ENCODE measurements around the gene ACSL3. TPM values are rescaled to one million over a fixed set of nuclear protein-coding genes. Genes with fewer than 3 reads are reported as not detected.

Gene ACSL3
- total RNA-seq, 1 experiment from 2014 or later = 100 TPM

DNA sequence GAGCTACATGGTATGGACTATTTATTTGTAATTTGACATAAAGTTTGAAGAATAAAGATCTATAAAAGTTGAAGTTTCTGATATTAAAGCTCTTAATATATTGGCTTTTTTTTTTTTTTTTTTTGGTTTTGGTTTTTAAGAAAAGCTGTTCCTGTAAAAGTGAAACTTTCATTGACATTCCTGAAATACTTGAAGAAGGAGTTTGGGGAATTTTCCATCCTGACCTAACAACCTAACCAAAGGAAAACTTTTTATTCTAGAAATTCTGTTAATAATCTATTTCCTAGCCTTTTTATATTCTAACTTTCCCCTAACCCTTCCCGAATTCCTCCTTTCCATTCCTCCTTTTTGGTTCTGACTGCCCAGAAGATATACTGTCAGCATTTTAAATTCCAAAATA, 83.7 kb downstream of the ACSL3 start (continued):
- no peak for TF ChIP-seq RORB (CRISPR knock-in tag; IDR thresholded peaks at IDR 0.05)

- Mint-ChIP-seq H3K27me3 (ENCODE audit: low read depth) (no peaks in the 10 kb centered on the region), H3K4me3 (no peak overlapping the region), H3K27ac (peak overlapping the region; percentile 83; the same call in 1 of the 2 replicates), H3K36me3 (no peaks in the 10 kb centered on the region; the same call in 1 of the 2 replicates), H3K4me1 (peaks cover 23% of the 10 kb centered on the region), H3K9me3 (peaks cover 4% of the 10 kb centered on the region; the same call in 1 of the 2 replicates)
- ChIA-PET POLR2A (no interaction called here), CTCF (interaction anchor here (0.9 to 1.5 kb wide), 2 partner anchors 14 to 239 kb away, joined by 3 to 5 read pairs; no protein-coding TSS in a partner anchor)
- TF ChIP-seq JUN (CRISPR knock-in tag; IDR thresholded peaks at IDR 0.05) (no peak), IRF1 (CRISPR knock-in tag; IDR thresholded peaks at IDR 0.05) (no peak), ERG (CRISPR knock-in tag; IDR thresholded peaks at IDR 0.05) (no peak), KAT7 (CRISPR knock-in tag; IDR thresholded peaks at IDR 0.05; ENCODE audit: borderline replicate concordance) (no peak), CBFB (CRISPR knock-in tag; IDR thresholded peaks at IDR 0.05; ENCODE audit: low read depth) (no peak), JAZF1 (CRISPR knock-in tag; IDR thresholded peaks at IDR 0.05) (no peak), CDX4 (CRISPR knock-in tag; IDR thresholded peaks at IDR 0.05; ENCODE audit: borderline replicate concordance) (no peak), HMGA2 (CRISPR knock-in tag; IDR thresholded peaks at IDR 0.05) (no peak), NR3C1 (CRISPR knock-in tag; conservative IDR thresholded peaks at IDR 0.05; ENCODE audit: low read depth) (no peak), TEAD4 (CRISPR knock-in tag; IDR thresholded peaks at IDR 0.05) (no peak), RELA (CRISPR knock-in tag; IDR thresholded peaks at IDR 0.05; ENCODE audit: borderline replicate concordance) (no peak)
- TF ChIP-seq, protein P1, sequence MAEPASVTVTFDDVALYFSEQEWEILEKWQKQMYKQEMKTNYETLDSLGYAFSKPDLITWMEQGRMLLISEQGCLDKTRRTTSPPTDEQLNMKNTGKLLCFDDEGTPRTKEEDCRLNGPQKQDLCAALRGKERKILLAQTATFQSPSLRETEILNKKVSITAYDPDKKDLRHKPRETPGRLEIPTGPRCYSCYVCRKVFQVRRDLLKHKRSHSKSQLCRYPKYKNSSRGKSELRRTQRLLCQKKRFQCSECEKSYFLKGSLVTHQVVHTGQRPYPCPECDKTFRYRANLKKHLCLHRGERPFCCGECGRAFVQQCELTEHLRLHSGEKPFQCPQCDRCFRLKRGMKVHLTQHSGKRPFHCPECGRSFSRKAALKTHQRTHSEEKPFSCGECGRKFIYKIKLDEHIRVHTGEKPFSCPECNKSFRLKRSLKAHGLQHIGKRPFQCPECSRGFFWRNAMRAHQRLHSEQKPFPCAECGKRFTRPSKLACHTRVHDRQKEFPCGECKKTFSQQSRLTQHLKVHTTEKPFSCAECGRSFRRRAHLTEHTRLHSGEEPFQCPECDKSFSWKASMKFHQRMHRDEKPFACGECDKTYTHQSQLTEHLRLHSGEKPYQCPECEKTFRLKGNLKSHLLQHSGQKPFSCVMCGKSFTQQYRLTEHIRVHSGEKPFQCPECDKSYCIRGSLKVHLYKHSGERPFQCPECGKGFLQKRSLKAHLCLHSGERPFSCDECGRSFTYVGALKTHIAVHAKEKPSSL (CRISPR knock-in tag; conservative IDR thresholded peaks at IDR 0.05) = no peak
- TF ChIP-seq, protein P2, sequence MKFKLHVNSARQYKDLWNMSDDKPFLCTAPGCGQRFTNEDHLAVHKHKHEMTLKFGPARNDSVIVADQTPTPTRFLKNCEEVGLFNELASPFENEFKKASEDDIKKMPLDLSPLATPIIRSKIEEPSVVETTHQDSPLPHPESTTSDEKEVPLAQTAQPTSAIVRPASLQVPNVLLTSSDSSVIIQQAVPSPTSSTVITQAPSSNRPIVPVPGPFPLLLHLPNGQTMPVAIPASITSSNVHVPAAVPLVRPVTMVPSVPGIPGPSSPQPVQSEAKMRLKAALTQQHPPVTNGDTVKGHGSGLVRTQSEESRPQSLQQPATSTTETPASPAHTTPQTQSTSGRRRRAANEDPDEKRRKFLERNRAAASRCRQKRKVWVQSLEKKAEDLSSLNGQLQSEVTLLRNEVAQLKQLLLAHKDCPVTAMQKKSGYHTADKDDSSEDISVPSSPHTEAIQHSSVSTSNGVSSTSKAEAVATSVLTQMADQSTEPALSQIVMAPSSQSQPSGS (CRISPR knock-in tag; IDR thresholded peaks at IDR 0.05; ENCODE audit: borderline replicate concordance, low read depth) = no peak
- TF ChIP-seq, protein P3, sequence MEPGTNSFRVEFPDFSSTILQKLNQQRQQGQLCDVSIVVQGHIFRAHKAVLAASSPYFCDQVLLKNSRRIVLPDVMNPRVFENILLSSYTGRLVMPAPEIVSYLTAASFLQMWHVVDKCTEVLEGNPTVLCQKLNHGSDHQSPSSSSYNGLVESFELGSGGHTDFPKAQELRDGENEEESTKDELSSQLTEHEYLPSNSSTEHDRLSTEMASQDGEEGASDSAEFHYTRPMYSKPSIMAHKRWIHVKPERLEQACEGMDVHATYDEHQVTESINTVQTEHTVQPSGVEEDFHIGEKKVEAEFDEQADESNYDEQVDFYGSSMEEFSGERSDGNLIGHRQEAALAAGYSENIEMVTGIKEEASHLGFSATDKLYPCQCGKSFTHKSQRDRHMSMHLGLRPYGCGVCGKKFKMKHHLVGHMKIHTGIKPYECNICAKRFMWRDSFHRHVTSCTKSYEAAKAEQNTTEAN (CRISPR knock-in tag; IDR thresholded peaks at IDR 0.05) = no peak
- ATAC-seq (no peak), DNase-seq (ENCODE audit: low spot score) (no peak)
Measured at GRCh38 chr2:222944971-222945740, 84.3 kb downstream of the ACSL3 start.

Measured in WTC11 (cell line).